ENCODE measurements around the gene INPP4A. TPM values are rescaled to one million over a fixed set of nuclear protein-coding genes. Genes with fewer than 3 reads are reported as not detected.
A peak's percentile ranks its signal among the peaks of the same experiment; 100 is the strongest.

The INPP4A gene
- total and polyA plus RNA-seq, 8 donors, result 20.6 to 34.2 (median 23.5) TPM

DNA sequence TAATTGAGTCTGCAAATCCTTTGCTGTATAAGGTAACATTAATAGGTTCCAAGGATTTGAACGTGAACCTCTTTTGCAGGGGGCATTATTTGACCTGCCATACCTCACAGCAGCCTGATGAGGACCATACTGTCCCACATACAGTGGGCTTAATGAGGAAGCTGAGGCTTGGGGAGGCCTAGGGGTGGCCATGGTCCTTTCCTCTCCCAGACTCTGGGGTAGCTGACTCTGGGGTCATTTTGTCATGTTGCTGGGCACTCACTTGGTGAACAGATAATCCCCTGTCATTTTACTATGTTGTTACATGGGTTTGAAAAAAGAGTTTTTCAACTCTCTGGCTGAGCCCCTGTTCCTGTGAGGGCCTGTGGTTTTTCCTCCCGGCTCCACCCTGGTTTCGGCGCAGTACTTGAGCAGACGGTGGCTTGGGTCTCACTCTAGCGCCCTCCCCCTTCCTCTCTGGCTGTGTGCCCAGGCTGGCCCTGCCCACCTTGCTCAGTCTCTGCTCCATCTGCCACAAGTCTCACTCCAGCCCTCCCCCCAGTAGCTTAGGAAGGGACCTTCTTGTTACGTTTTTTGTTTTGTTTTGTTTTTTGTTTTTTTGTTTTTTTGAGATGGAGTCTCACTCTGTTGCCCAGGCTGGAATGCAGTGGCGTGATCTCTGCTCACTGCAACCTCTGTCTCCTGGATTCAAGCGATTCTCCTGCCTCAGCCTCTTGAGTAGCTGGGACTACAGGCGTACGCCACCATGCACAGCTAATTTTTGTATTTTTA is 21.0 kb downstream of the INPP4A start:
- ATAC-seq (peak; percentile 83), DNase-seq (peak; percentile 43 to 90 (median 86))
- peaks cover 12 to 88% of the 10 kb centered on the region in 2 donors for H3K4me1 ChIP-seq
- H3K27me3 ChIP-seq, result no peaks in the 10 kb centered on the region
- H3K4me3 ChIP-seq, result no peak overlapping the region
- no peaks in the 10 kb centered on the region for H3K36me3 ChIP-seq
- TF ChIP-seq, protein P1, sequence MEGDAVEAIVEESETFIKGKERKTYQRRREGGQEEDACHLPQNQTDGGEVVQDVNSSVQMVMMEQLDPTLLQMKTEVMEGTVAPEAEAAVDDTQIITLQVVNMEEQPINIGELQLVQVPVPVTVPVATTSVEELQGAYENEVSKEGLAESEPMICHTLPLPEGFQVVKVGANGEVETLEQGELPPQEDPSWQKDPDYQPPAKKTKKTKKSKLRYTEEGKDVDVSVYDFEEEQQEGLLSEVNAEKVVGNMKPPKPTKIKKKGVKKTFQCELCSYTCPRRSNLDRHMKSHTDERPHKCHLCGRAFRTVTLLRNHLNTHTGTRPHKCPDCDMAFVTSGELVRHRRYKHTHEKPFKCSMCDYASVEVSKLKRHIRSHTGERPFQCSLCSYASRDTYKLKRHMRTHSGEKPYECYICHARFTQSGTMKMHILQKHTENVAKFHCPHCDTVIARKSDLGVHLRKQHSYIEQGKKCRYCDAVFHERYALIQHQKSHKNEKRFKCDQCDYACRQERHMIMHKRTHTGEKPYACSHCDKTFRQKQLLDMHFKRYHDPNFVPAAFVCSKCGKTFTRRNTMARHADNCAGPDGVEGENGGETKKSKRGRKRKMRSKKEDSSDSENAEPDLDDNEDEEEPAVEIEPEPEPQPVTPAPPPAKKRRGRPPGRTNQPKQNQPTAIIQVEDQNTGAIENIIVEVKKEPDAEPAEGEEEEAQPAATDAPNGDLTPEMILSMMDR (IDR thresholded peaks at IDR 0.05), result no peak
- intact Hi-C loops (cut with DNase I), result no loop called here
- H3K9me3 ChIP-seq, result no peaks in the 10 kb centered on the region
- peak overlapping the region; percentile 57 to 91 for H3K27ac ChIP-seq

DNA sequence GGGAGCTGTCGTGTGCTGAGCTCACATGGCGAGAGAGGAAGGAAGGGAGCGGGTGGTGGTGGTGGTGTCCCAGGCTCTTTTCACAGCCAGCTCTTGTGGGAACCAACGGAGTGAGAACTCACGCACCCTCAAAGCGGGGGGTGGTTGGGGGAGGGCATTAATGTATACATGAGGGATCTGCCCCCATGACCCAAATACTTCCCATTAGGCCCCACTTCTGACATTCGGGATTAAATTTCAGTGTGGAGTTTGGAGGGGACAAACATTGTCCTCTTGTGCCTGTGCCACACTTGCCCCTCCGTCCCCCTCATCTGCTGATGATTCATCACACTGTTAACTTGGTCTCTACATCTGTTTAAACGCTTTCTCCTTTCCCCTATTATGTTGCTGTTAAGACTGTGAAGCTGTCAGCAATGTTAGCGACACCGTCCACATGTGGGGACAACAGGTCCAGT is 22.5 kb downstream of the INPP4A start:
- no peaks in the 10 kb centered on the region for H3K36me3 ChIP-seq
- no peak overlapping the region for H3K4me3 ChIP-seq
- DNase-seq, result peak in 1 of 4 donors; percentile 33
- TF ChIP-seq, protein P1 (IDR thresholded peaks at IDR 0.05), result no peak
- H3K9me3 ChIP-seq, result no peaks in the 10 kb centered on the region
- no peak for ATAC-seq
- intact Hi-C loops (cut with DNase I), result no loop called here
- no peaks in the 10 kb centered on the region for H3K27me3 ChIP-seq
- H3K27ac ChIP-seq, result peak overlapping the region in 1 of 2 donors; percentile 91
- H3K4me1 ChIP-seq, result peaks cover 12 to 87% of the 10 kb centered on the region in 2 donors

DNA sequence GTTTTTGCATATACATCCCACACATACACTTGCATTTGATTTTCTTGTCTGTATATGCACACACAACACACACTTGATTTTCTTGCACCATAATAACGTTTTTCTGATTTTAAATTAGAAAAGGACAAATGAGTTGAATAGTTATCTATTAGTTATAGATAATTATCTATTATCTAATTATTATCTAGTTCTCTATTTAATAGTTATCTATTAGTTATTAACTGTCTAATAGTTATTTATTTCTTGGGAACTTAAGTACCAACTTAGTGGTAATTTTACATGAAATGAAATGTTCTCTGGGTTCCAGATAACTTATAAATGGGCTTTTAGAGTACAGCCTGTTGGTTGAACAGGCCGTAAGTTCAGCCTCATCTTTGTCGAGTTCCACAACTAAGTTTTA is 23.0 kb downstream of the INPP4A start:
- Histone ChIP-seq H3K9me3 (no peaks in the 10 kb centered on the region), H3K36me3 (no peaks in the 10 kb centered on the region), H3K27ac (no peak overlapping the region), H3K4me3 (no peak overlapping the region), H3K4me1 (peaks cover 12 to 87% of the 10 kb centered on the region in 2 donors), H3K27me3 (no peaks in the 10 kb centered on the region)
- DNase-seq (no peak), ATAC-seq (no peak)
- TF ChIP-seq, protein P1 (IDR thresholded peaks at IDR 0.05), result no peak
- intact Hi-C loops (cut with DNase I), result no loop called here

DNA sequence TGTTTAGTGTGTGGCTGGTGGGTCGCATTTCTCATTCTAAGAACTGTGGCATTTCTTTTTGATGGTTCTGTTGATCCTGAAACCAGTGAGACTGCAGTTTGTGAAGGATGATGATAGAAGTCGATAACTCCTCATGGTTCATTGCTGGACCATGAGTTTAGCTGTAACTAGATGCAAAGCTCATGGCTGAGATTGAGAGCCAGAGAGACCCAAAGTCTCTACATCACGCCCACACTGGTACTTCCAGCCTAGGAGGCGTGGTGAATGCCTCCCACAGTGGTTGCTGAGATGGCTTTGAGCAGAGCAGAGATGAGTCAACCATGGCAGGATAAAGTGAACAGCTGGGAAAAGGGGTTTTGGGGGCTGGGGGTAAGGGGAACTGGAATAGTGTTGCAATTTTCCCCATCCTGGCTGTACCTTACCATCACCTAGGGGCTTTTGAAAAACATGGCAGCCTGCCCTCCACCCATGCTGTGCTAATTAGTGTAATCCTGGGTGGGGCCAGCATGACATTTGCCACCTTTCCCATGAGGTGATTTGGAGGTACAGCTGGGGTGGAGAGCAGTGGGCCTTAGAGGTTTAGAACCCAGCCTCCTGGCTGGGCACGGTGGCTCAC is 24.1 kb downstream of the INPP4A start:
- H3K27ac ChIP-seq, result no peak overlapping the region
- peaks cover 12 to 82% of the 10 kb centered on the region in 2 donors for H3K4me1 ChIP-seq
- DNase-seq (peak in 1 of 4 donors; percentile 15), ATAC-seq (no peak)
- H3K27me3 ChIP-seq, result no peaks in the 10 kb centered on the region
- intact Hi-C loops (cut with DNase I), result no loop called here
- no peaks in the 10 kb centered on the region for H3K36me3 ChIP-seq
- no peaks in the 10 kb centered on the region for H3K9me3 ChIP-seq
- H3K4me3 ChIP-seq, result no peak overlapping the region
- TF ChIP-seq, protein P1 (IDR thresholded peaks at IDR 0.05), result no peak

DNA sequence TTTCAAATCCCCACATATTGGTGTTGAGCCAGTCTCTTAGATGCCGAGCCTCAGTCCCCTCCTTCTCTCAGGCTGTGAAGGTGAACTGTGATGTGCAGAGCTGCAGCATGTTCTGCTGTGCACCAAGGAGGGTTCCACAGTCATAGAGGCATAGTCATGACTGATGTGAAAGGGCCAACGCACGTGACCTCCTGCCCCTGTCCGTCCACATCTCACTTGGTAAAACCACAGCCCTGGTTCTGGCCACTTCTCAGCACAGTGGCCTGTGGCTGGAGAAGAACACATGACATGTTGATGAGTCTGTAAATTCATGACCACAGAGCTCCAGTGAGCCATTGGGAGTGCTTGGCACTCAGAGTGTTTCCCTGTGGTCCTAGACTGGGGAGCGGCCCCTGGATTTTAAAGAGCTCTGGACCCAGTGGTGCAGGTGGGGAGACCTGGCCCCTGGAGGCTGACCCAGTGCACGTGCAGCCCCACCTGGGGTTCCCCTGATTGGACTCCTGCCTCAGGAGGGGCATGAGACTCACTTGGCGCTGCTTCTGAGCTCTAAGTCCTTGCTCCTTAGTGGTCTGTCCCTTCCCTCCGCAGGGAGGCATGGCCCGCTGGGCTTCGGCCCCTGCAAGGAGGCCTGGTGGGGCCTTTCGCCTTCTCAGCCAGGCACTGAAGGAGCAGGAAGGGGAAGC is 25.3 kb downstream of the INPP4A start:
- Histone ChIP-seq H3K36me3 (no peaks in the 10 kb centered on the region), H3K27me3 (no peaks in the 10 kb centered on the region), H3K27ac (peak overlapping the region in 1 of 2 donors; percentile 13), H3K4me1 (peaks cover 12 to 82% of the 10 kb centered on the region in 2 donors), H3K4me3 (no peak overlapping the region), H3K9me3 (no peaks in the 10 kb centered on the region)
- ATAC-seq, result no peak
- TF ChIP-seq, protein P1 (IDR thresholded peaks at IDR 0.05), result no peak
- no peak for DNase-seq
- intact Hi-C loops (cut with DNase I), result no loop called here

All from left lung (tissue), 10 donors.